ENCODE results near the gene IFI30. TPM values are rescaled to one million over a fixed set of nuclear protein-coding genes. Genes with fewer than 3 reads are reported as not detected.

The IFI30 gene
- total RNA-seq, 4 donors from 2014 or later, result 22.4 to 92.8 (median 42.9) TPM

Small RNAs within 50 kb of the gene (small RNA-seq; reads per million reads assigned to genes)
- 0 reads per million in 3 donors for gene IFI30

Other genes with a start within 250 kb of the IFI30 start
- gene CCDC124, start 240.8 kb upstream of the IFI30 start, total RNA-seq, result 10 to 100 TPM; 51.2 to 97.4 (median 74.3) TPM
- gene KCNN1, start 206.7 kb upstream of the IFI30 start, total RNA-seq, result under 1 TPM in 2 of 4 donors, not detected in 2; 0.17 to 0.23 TPM
- gene ARRDC2, start 165.6 kb upstream of the IFI30 start, total RNA-seq, result 10 to 100 TPM; 30.6 to 69.2 (median 62.5) TPM
- 1 to 10 TPM in 1 of 4 donors, under 1 TPM in 3; 0.42 to 2.0 (median 0.83) TPM for gene IL12RB1, start 86.9 kb upstream of the IFI30 start, total RNA-seq
- gene MAST3, start 76.0 kb upstream of the IFI30 start, total RNA-seq, result 1 to 10 TPM; 5.0 to 8.5 (median 6.4) TPM
- gene PIK3R2, start 20.6 kb upstream of the IFI30 start, total RNA-seq, result 10 to 100 TPM in 3 of 4 donors, 1 to 10 TPM in 1; 4.2 to 32.2 (median 19.4) TPM
- 10 to 100 TPM; 14.5 to 67.6 (median 21.2) TPM for gene MPV17L2, start 19.4 kb downstream of the IFI30 start, total RNA-seq
- gene RAB3A, start 30.2 kb downstream of the IFI30 start, total RNA-seq, result 1 to 10 TPM; 1.7 to 2.5 (median 1.9) TPM
- 1 to 10 TPM in 1 of 4 donors, under 1 TPM in 3; 0.17 to 1.2 (median 0.54) TPM for gene PDE4C, start 52.6 kb downstream of the IFI30 start, total RNA-seq
- 1 to 10 TPM in 3 of 4 donors, under 1 TPM in 1; 0.52 to 2.5 (median 1.3) TPM for gene IQCN, start 100.6 kb downstream of the IFI30 start, total RNA-seq
- gene JUND, start 107.8 kb downstream of the IFI30 start, total RNA-seq, result 100 to 1,000 TPM; 325 to 457 (median 403) TPM
- gene LSM4, start 149.3 kb downstream of the IFI30 start, total RNA-seq, result 100 to 1,000 TPM in 1 of 4 donors, 10 to 100 TPM in 3; 86.8 to 116 (median 93.9) TPM
- gene PGPEP1, start 166.8 kb downstream of the IFI30 start, total RNA-seq, result 10 to 100 TPM; 15.0 to 50.3 (median 28.0) TPM
- gene GDF15, start 212.3 kb downstream of the IFI30 start, total RNA-seq, result 1 to 10 TPM; 1.6 to 5.6 (median 3.8) TPM
- gene LRRC25, start 223.8 kb downstream of the IFI30 start, total RNA-seq, result 10 to 100 TPM in 1 of 4 donors, 1 to 10 TPM in 3; 5.8 to 20.4 (median 7.0) TPM
- 100 to 1,000 TPM in 1 of 4 donors, 10 to 100 TPM in 3; 53.2 to 109 (median 77.8) TPM for gene SSBP4, start 245.6 kb downstream of the IFI30 start, total RNA-seq